Measurements from ENCODE around the gene INO80E. TPM values are rescaled to one million over a fixed set of nuclear protein-coding genes. Genes with fewer than 3 reads are reported as not detected.

INO80E gene
- total and polyA plus RNA-seq, 4 donors, result 8.0 to 24.8 (median 17.2) TPM

GRCh38 chr16:30005341-30006094 is 9.5 kb downstream of the INO80E start:
- Histone ChIP-seq H3K27ac (ENCODE audit: low read depth in 1 of 2, low read length in 2 of 2) (no peak overlapping the region), H3K4me1 (ENCODE audit: control insufficient read depth in 4 of 4, insufficient read depth in 4 of 4, low read length in 3 of 4) (peaks cover 0 to 3% (median 1%) of the 10 kb centered on the region in 4 donors), H3K36me3 (ENCODE audit: control insufficient read depth in 4 of 4, insufficient read depth in 3 of 4, low read depth in 1 of 4, low read length in 3 of 4) (peaks cover 0 to 6% (median 3%) of the 10 kb centered on the region in 4 donors), H3K4me3 (ENCODE audit: low read depth in 1 of 3, low read length in 3 of 3) (no peak overlapping the region), H3K9me3 (ENCODE audit: control insufficient read depth in 4 of 4, low read length in 3 of 4) (no peaks in the 10 kb centered on the region), H3K27me3 (ENCODE audit: control insufficient read depth in 4 of 4, insufficient read depth in 4 of 4, low read length in 3 of 4) (peaks cover 0 to 5% (median 0%) of the 10 kb centered on the region in 4 donors), H3K9ac (ENCODE audit: low read depth in 1 of 2, low read length in 2 of 2) (no peak overlapping the region)
- 68% methylated on average over 35 of the region's 35 CpGs for WGBS
- no peak for DNase-seq (ENCODE audit: low spot score)
- TF ChIP-seq RAD21 (IDR thresholded peaks at IDR 0.05) (peak; percentile 73 to 82), SP1 (IDR thresholded peaks at IDR 0.05) (no peak), HNF4A (conservative IDR thresholded peaks at IDR 0.05) (no peak), CTCF (IDR thresholded peaks at IDR 0.05; ENCODE audit: low read depth, low read length, missing input control) (peak; percentile 78)

GRCh38 chr16:30006095-30006473 is 10.0 kb downstream of the INO80E start:
- no peak overlapping the region for H3K27ac ChIP-seq (ENCODE audit: low read depth in 1 of 2, low read length in 2 of 2)
- DNase-seq (ENCODE audit: low spot score), result no peak
- H3K4me1 ChIP-seq (ENCODE audit: control insufficient read depth in 4 of 4, insufficient read depth in 4 of 4, low read length in 3 of 4), result peaks cover 1 to 7% (median 3%) of the 10 kb centered on the region in 4 donors
- H3K27me3 ChIP-seq (ENCODE audit: control insufficient read depth in 4 of 4, insufficient read depth in 4 of 4, low read length in 3 of 4), result peaks cover 0 to 5% (median 1%) of the 10 kb centered on the region in 4 donors
- no peaks in the 10 kb centered on the region for H3K9me3 ChIP-seq (ENCODE audit: control insufficient read depth in 4 of 4, low read length in 3 of 4)
- H3K4me3 ChIP-seq (ENCODE audit: low read depth in 1 of 3, low read length in 3 of 3), result no peak overlapping the region
- TF ChIP-seq RAD21 (IDR thresholded peaks at IDR 0.05) (no peak), HNF4A (conservative IDR thresholded peaks at IDR 0.05) (no peak)
- no peak overlapping the region for H3K9ac ChIP-seq (ENCODE audit: low read depth in 1 of 2, low read length in 2 of 2)
- H3K36me3 ChIP-seq (ENCODE audit: control insufficient read depth in 4 of 4, insufficient read depth in 3 of 4, low read depth in 1 of 4, low read length in 3 of 4), result peaks cover 0 to 4% (median 3%) of the 10 kb centered on the region in 4 donors
- 90% methylated on average over 18 of the region's 18 CpGs for WGBS

- DNase-seq (ENCODE audit: low spot score), result no peak
- peaks cover 0 to 8% (median 3%) of the 10 kb centered on the region in 4 donors for H3K27me3 ChIP-seq (ENCODE audit: control insufficient read depth in 4 of 4, insufficient read depth in 4 of 4, low read length in 3 of 4)
- H3K4me1 ChIP-seq (ENCODE audit: control insufficient read depth in 4 of 4, insufficient read depth in 4 of 4, low read length in 3 of 4), result peaks cover 4 to 9% (median 4%) of the 10 kb centered on the region in 4 donors
- H3K27ac ChIP-seq (ENCODE audit: low read depth in 1 of 2, low read length in 2 of 2), result no peak overlapping the region
- H3K4me3 ChIP-seq (ENCODE audit: low read depth in 1 of 3, low read length in 3 of 3), result no peak overlapping the region
- no peaks in the 10 kb centered on the region for H3K9me3 ChIP-seq (ENCODE audit: control insufficient read depth in 4 of 4, low read length in 3 of 4)
- peaks cover 0 to 4% (median 3%) of the 10 kb centered on the region in 4 donors for H3K36me3 ChIP-seq (ENCODE audit: control insufficient read depth in 4 of 4, insufficient read depth in 3 of 4, low read depth in 1 of 4, low read length in 3 of 4)
- H3K9ac ChIP-seq (ENCODE audit: low read depth in 1 of 2, low read length in 2 of 2), result no peak overlapping the region
- WGBS, result 89% methylated on average over 34 of the region's 34 CpGs
- no peak for TF ChIP-seq MAX (IDR thresholded peaks at IDR 0.05)
- no peak for TF ChIP-seq REST (IDR thresholded peaks at IDR 0.05)
- no peak for TF ChIP-seq RAD21 (IDR thresholded peaks at IDR 0.05)
- TF ChIP-seq CTCF (IDR thresholded peaks at IDR 0.05; ENCODE audit: low read depth, low read length, missing input control), result no peak
- TF ChIP-seq YY1 (IDR thresholded peaks at IDR 0.05), result no peak
- TF ChIP-seq EGR1 (IDR thresholded peaks at IDR 0.05; ENCODE audit: low read depth in 2 of 2), result no peak
- no peak for TF ChIP-seq ATF3 (IDR thresholded peaks at IDR 0.05)
- no peak for TF ChIP-seq FOXA2 (IDR thresholded peaks at IDR 0.05)
- no peak for TF ChIP-seq HNF4G (IDR thresholded peaks at IDR 0.05)
- TF ChIP-seq TAF1 (conservative IDR thresholded peaks at IDR 0.05), result no peak
- TF ChIP-seq HNF4A (conservative IDR thresholded peaks at IDR 0.05), result no peak
- TF ChIP-seq FOXA1 (IDR thresholded peaks at IDR 0.05), result no peak
- no peak for TF ChIP-seq NR2F2 (IDR thresholded peaks at IDR 0.05)
- no peak for TF ChIP-seq JUND (IDR thresholded peaks at IDR 0.05)
Observed at GRCh38 chr16:30006659-30007377, 10.8 kb downstream of the INO80E start.

Data from liver (tissue), 9 donors.